Endodermal cell (in vitro differentiated cells): ENCODE measurements around the gene SLC6A8. TPM values are rescaled to one million over a fixed set of nuclear protein-coding genes. Genes with fewer than 3 reads are reported as not detected.

ENCODE experiments used
- DNase-seq: peaks from one replicate; pipeline ENCODE4 v3.0.0-alpha.2; 2017
- H3K27ac ChIP-seq: 2 replicates; pipeline ENCODE4 v1.5.1; 2013; ENCODE audit warnings: mild to moderate bottlenecking, low read depth, low read length, moderate library complexity
- H3K27me3 ChIP-seq: 2 replicates; pipeline ENCODE4 v1.6.1; 2013; ENCODE audit warnings: mild to moderate bottlenecking, low read length, moderate library complexity; ENCODE audit not compliant: insufficient read depth, control insufficient read depth, poor library complexity, severe bottlenecking
- H3K36me3 ChIP-seq: 2 replicates; pipeline ENCODE4 v1.7.0; 2013; ENCODE audit warnings: mild to moderate bottlenecking, low read length, moderate library complexity; ENCODE audit not compliant: control insufficient read depth, insufficient read depth
- H3K4me1 ChIP-seq: one replicate; pipeline ENCODE4 v1.7.0; 2013; ENCODE audit warnings: low read length; ENCODE audit not compliant: control insufficient read depth, insufficient read depth
- H3K4me3 ChIP-seq: 2 replicates; pipeline ENCODE4 v1.5.1; 2013; ENCODE audit warnings: mild to moderate bottlenecking, low read length, moderate library complexity
- H3K9ac ChIP-seq: 2 replicates; pipeline ENCODE4 v1.6.1; 2013; ENCODE audit warnings: mild to moderate bottlenecking, low read length, moderate library complexity; ENCODE audit not compliant: poor library complexity, severe bottlenecking; ENCODE audit errors: extremely low read depth
- H3K9me3 ChIP-seq: 2 replicates; pipeline ENCODE4 v1.6.1; 2013; ENCODE audit warnings: mild to moderate bottlenecking, low read length, moderate library complexity; ENCODE audit not compliant: control insufficient read depth
- H3K27ac Mint-ChIP-seq: 2 replicates; pipeline ENCODE4 v1.8.0; 2020; ENCODE audit warnings: mixed read lengths
- H3K27me3 Mint-ChIP-seq: 2 replicates; pipeline ENCODE4 v1.8.0; 2021; ENCODE audit warnings: mild to moderate bottlenecking, mixed read lengths; ENCODE audit not compliant: insufficient read depth
- H3K36me3 Mint-ChIP-seq: 2 replicates; pipeline ENCODE4 v1.8.0; 2020; ENCODE audit warnings: low read depth, mixed read lengths
- H3K4me1 Mint-ChIP-seq: 2 replicates; pipeline ENCODE4 v1.8.0; 2020; ENCODE audit warnings: mixed read lengths
- H3K4me3 Mint-ChIP-seq: 2 replicates; pipeline ENCODE4 v1.8.0; 2020; ENCODE audit warnings: mild to moderate bottlenecking, moderate library complexity, mixed read lengths
- H3K9me3 Mint-ChIP-seq: 2 replicates; pipeline ENCODE4 v1.8.0; 2020; ENCODE audit warnings: mild to moderate bottlenecking, mixed read lengths
- CTCF ChIP-seq: fragments of 200-600 bp; sonication (generic); conservative IDR thresholded peaks from 2 replicates; pipeline ENCODE4 v1.5.0; 2021; ENCODE audit warnings: antibody characterized with exemption, mild to moderate bottlenecking
- WGBS, 2 experiments: methylation state at CpG; one replicate each; pipeline versions ENCODE4 v1.1.5 to v1.1.7; 2013; ENCODE audit warnings: missing lambda C conversion rate in 2 of 2, mixed read lengths in 1 of 2; ENCODE audit not compliant: insufficient coverage in 1 of 2, insufficient read length in 1 of 2; 5-methylcytosine and 5-hydroxymethylcytosine counted together
- total RNA-seq, 2 donors: library from RNA; stranded (reverse); fragmentation: NEBNext Ultra II Directional in 1 of 2; extraction: Animal tissue kit (Norgen Biotek cat#: 25700) in 1 of 2; gene quantifications; 2 replicates in 1 of 2; 3 replicates in 1 of 2; pipeline ENCODE4 v1.2.1, GENCODE V29; 2021

Gene SLC6A8
- total RNA-seq, 2 donors from 2014 or later, result 57.6 to 121 TPM

- Mint-ChIP-seq H3K36me3 (peaks cover 36% of the 10 kb centered on the region), H3K9me3 (peaks cover 89% of the 10 kb centered on the region), H3K27ac (no peak overlapping the region), H3K4me3 (no peak overlapping the region), H3K4me1 (peaks cover 12% of the 10 kb centered on the region), H3K27me3 (no peaks in the 10 kb centered on the region)
- DNase-seq, result no peak
- no peaks in the 10 kb centered on the region for H3K4me1 ChIP-seq
- H3K4me3 ChIP-seq, result no peak overlapping the region
- peaks cover 15% of the 10 kb centered on the region for H3K9me3 ChIP-seq
- no peaks in the 10 kb centered on the region for H3K27me3 ChIP-seq
- H3K27ac ChIP-seq, result no peak overlapping the region
- no peak overlapping the region for H3K9ac ChIP-seq
- TF ChIP-seq CTCF, result no peak
- peaks cover 10% of the 10 kb centered on the region for H3K36me3 ChIP-seq
- whole genome bisulfite sequencing, 2 experiments, result 100% methylated on average over 3 of the region's 3 CpGs; no CpG with 5 or more reads in 1 of the 2 experiments
Observed at GRCh38 chrX:153731845-153732215, 44.1 kb downstream of the SLC6A8 start.

- no peak overlapping the region for H3K27ac ChIP-seq
- TF ChIP-seq CTCF, result no peak
- Mint-ChIP-seq H3K9me3 (peaks cover 88% of the 10 kb centered on the region), H3K4me1 (peaks cover 9% of the 10 kb centered on the region), H3K27me3 (no peaks in the 10 kb centered on the region), H3K4me3 (no peak overlapping the region), H3K27ac (no peak overlapping the region), H3K36me3 (peaks cover 36% of the 10 kb centered on the region)
- H3K9ac ChIP-seq, result no peak overlapping the region
- H3K4me3 ChIP-seq, result no peak overlapping the region
- peaks cover 15% of the 10 kb centered on the region for H3K9me3 ChIP-seq
- 95 to 98% methylated on average over 7 to 14 of the region's 14 CpGs for WGBS, 2 experiments
- H3K4me1 ChIP-seq, result no peaks in the 10 kb centered on the region
- DNase-seq, result no peak
- no peaks in the 10 kb centered on the region for H3K27me3 ChIP-seq
- H3K36me3 ChIP-seq, result peaks cover 10% of the 10 kb centered on the region
Observed at GRCh38 chrX:153732401-153732800, 44.7 kb downstream of the SLC6A8 start.

GRCh38 chrX:153733651-153734240, 46.0 kb downstream of the SLC6A8 start:
- DNase-seq, result no peak
- 94 to 96% methylated on average over 3 to 14 of the region's 15 CpGs for WGBS, 2 experiments
- Mint-ChIP-seq H3K4me3 (no peak overlapping the region), H3K27ac (no peak overlapping the region), H3K9me3 (peaks cover 79% of the 10 kb centered on the region), H3K4me1 (peaks cover 5% of the 10 kb centered on the region), H3K36me3 (peaks cover 36% of the 10 kb centered on the region), H3K27me3 (no peaks in the 10 kb centered on the region)
- Histone ChIP-seq H3K27ac (no peak overlapping the region), H3K9me3 (peaks cover 15% of the 10 kb centered on the region), H3K9ac (no peak overlapping the region), H3K27me3 (no peaks in the 10 kb centered on the region), H3K4me3 (no peak overlapping the region), H3K4me1 (no peaks in the 10 kb centered on the region), H3K36me3 (peaks cover 10% of the 10 kb centered on the region)
- no peak for TF ChIP-seq CTCF
